Mesendoderm (in vitro differentiated cells): Measurements from ENCODE around the gene CACYBP.

Experiments
- DNase-seq: peaks from one replicate; pipeline ENCODE4 v3.0.0; 2013
- H2AK5ac ChIP-seq: 2 replicates; pipeline ENCODE4 v1.6.1; 2013; ENCODE audit warnings: low read length, inconsistent platforms
- H2BK120ac ChIP-seq: 2 replicates; pipeline ENCODE4 v1.6.1; 2013; ENCODE audit warnings: low read depth, mild to moderate bottlenecking, low read length, moderate library complexity, mixed read lengths
- H2BK15ac ChIP-seq: replicated peaks from 2 replicates; pipeline ENCODE4 v1.6.1; 2013; ENCODE audit warnings: low read depth, mild to moderate bottlenecking, moderate library complexity
- H2BK5ac ChIP-seq: 2 replicates; pipeline ENCODE4 v1.6.1; 2013; ENCODE audit warnings: low read length, inconsistent platforms
- H3K18ac ChIP-seq: 2 replicates; pipeline ENCODE4 v1.6.1; 2013; ENCODE audit warnings: mild to moderate bottlenecking, low read length, mixed read lengths
- H3K23ac ChIP-seq: one replicate; pipeline ENCODE4 v1.6.1; 2013; ENCODE audit warnings: low read length
- H3K27ac ChIP-seq: 2 replicates; pipeline ENCODE4 v1.5.1; 2013; ENCODE audit warnings: low read depth, mild to moderate bottlenecking, inconsistent platforms, low read length, moderate library complexity
- H3K27me3 ChIP-seq: 2 replicates; pipeline ENCODE4 v1.6.1; 2013; ENCODE audit warnings: low read length, control low read depth, mild to moderate bottlenecking, inconsistent platforms; ENCODE audit not compliant: insufficient read depth, poor library complexity
- H3K36me3 ChIP-seq: 2 replicates; pipeline ENCODE4 v1.6.1; 2013; ENCODE audit warnings: low read length, inconsistent platforms; ENCODE audit not compliant: control insufficient read depth, insufficient read depth
- H3K4ac ChIP-seq: one replicate; pipeline ENCODE4 v1.6.1; 2013; ENCODE audit warnings: low read depth, mild to moderate bottlenecking, low read length, moderate library complexity
- H3K4me1 ChIP-seq: 2 replicates; pipeline ENCODE4 v1.6.1; 2013; ENCODE audit warnings: low read depth, low read length, inconsistent platforms; ENCODE audit not compliant: control insufficient read depth
- H3K4me2 ChIP-seq: 2 replicates; pipeline ENCODE4 v1.6.1; 2013; ENCODE audit warnings: low read length
- H3K4me3 ChIP-seq: 2 replicates; pipeline ENCODE4 v1.5.1; 2013; ENCODE audit warnings: mild to moderate bottlenecking, low read length
- H3K56ac ChIP-seq: one replicate; pipeline ENCODE4 v1.6.1; 2013; ENCODE audit warnings: low read length
- H3K79me1 ChIP-seq: 2 replicates; pipeline ENCODE4 v1.6.1; 2013; ENCODE audit warnings: low read length, inconsistent platforms
- H3K79me2 ChIP-seq: 2 replicates; pipeline ENCODE4 v1.6.1; 2013; ENCODE audit warnings: mild to moderate bottlenecking, low read length; ENCODE audit not compliant: control insufficient read depth, insufficient read depth
- H3K9ac ChIP-seq: 2 replicates; pipeline ENCODE4 v1.6.1; 2013; ENCODE audit warnings: low read length, inconsistent platforms
- H4K5ac ChIP-seq: one replicate; pipeline ENCODE4 v1.6.1; 2013; ENCODE audit warnings: low read length
- H4K8ac ChIP-seq: one replicate; pipeline ENCODE4 v1.6.1; 2013; ENCODE audit warnings: low read depth, mild to moderate bottlenecking, control low read depth, low read length, moderate library complexity
- WGBS: extraction: QIAGEN DNeasy Blood & Tissue Kit; methylation state at CpG from one replicate; pipeline ENCODE4 v1.1.7; 2013; ENCODE audit warnings: low lambda C conversion rate, missing lambda C conversion rate; ENCODE audit not compliant: insufficient coverage; ENCODE audit errors: extremely low coverage; 5-methylcytosine and 5-hydroxymethylcytosine counted together

The CACYBP gene

DNA sequence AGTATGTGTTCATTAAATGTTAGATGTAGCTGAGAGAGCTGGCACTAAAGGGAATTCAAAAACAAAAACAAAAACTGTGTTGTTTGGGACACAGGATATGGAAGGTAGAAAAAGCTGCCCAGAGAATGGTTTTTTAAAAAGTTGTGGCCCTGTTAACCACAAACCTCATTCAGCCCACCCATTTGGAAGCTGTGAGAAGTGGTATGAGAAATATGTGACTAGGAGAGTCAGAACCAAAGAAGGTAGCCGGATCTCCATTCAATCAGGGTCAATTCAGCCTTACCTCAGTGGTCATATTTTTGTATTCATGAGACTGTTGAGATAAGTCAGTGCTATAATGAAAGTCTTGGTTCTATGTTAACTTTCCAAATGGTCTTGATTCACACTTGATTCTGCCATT lies 29.8 kb upstream of the CACYBP start:
- no peak overlapping the region for H2AK5ac ChIP-seq
- no peaks in the 10 kb centered on the region for H3K79me1 ChIP-seq
- no peak overlapping the region for H2BK120ac ChIP-seq
- H4K5ac ChIP-seq, result no peak overlapping the region
- no peak for DNase-seq
- no peak overlapping the region for H2BK15ac ChIP-seq
- no peak overlapping the region for H4K8ac ChIP-seq
- H3K9ac ChIP-seq, result no peak overlapping the region
- no peak overlapping the region for H3K4me3 ChIP-seq
- no peak overlapping the region for H3K56ac ChIP-seq
- H2BK5ac ChIP-seq, result no peak overlapping the region
- WGBS, result no CpG with 5 or more reads among the region's 1 CpG
- peaks cover 9% of the 10 kb centered on the region for H3K4me1 ChIP-seq
- H3K4ac ChIP-seq, result no peak overlapping the region
- no peak overlapping the region for H3K23ac ChIP-seq
- H3K27me3 ChIP-seq, result no peaks in the 10 kb centered on the region
- H3K18ac ChIP-seq, result no peak overlapping the region
- H3K4me2 ChIP-seq, result no peak overlapping the region
- H3K36me3 ChIP-seq, result no peaks in the 10 kb centered on the region
- H3K79me2 ChIP-seq, result no peaks in the 10 kb centered on the region
- no peak overlapping the region for H3K27ac ChIP-seq

DNA sequence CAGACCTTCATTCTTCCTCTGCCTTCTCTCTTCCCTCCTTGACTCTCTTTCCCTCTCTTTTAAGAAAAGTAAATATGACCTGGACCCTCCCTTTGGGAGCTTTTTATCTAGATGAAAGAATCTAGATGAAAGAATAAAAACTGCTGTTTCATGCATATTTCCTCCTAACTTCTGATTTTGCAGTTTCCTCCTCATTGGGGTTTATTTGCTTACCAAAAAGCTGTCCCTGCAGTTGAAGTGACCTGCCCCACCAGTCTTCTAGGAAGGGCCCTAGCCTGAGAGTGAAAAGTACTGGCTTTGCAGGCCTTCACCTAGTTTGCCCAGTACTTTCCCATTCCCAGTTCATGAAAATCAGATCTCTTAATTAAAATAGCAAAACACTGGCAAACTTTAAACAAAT lies 28.3 kb upstream of the CACYBP start:
- Histone ChIP-seq H3K79me1 (no peaks in the 10 kb centered on the region), H3K4ac (peak overlapping the region; percentile 91), H2BK15ac (peak overlapping the region; percentile 74), H3K4me1 (peaks cover 6% of the 10 kb centered on the region), H3K4me2 (no peak overlapping the region), H3K9ac (no peak overlapping the region), H3K4me3 (no peak overlapping the region), H2BK120ac (no peak overlapping the region), H3K27me3 (no peaks in the 10 kb centered on the region), H3K36me3 (no peaks in the 10 kb centered on the region), H4K5ac (no peak overlapping the region), H3K56ac (peak overlapping the region; percentile 69), H4K8ac (peak overlapping the region; percentile 86), H3K23ac (no peak overlapping the region), H3K79me2 (no peaks in the 10 kb centered on the region), H2AK5ac (no peak overlapping the region), H2BK5ac (peak overlapping the region; percentile 75), H3K27ac (peak overlapping the region; percentile 86), H3K18ac (peak overlapping the region; percentile 87)
- DNase-seq, result peak; percentile 10

DNA sequence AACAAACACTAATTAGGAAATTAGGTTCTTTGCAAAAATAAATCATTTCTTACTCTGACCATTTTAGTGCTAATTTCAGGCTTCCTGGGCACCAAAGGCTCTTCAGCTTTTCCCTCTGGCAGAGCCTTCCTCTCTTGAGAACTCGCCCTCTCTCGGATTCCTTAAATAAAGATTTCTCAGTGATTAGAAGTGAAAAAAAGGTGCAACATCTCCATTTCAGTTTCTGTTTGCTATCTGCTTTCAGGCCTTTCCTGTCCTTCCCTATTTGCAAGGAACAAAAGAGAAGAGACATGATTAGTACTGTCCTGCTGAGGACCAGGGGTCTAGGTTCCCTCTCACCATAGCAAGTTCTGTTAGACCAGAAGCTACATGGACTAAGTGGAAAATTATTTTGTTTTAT lies 27.8 kb upstream of the CACYBP start:
- Histone ChIP-seq H3K9ac (no peak overlapping the region), H3K4me2 (no peak overlapping the region), H3K27ac (peak overlapping the region; percentile 22), H2AK5ac (no peak overlapping the region), H3K36me3 (no peaks in the 10 kb centered on the region), H3K79me1 (no peaks in the 10 kb centered on the region), H3K18ac (no peak overlapping the region), H4K8ac (no peak overlapping the region), H3K4ac (no peak overlapping the region), H2BK15ac (no peak overlapping the region), H2BK5ac (no peak overlapping the region), H3K79me2 (no peaks in the 10 kb centered on the region), H2BK120ac (no peak overlapping the region), H4K5ac (no peak overlapping the region), H3K4me3 (no peak overlapping the region), H3K27me3 (no peaks in the 10 kb centered on the region), H3K56ac (no peak overlapping the region), H3K4me1 (peaks cover 6% of the 10 kb centered on the region), H3K23ac (no peak overlapping the region)
- no CpG with 5 or more reads among the region's 2 CpGs for WGBS
- DNase-seq, result peak; percentile 83

DNA sequence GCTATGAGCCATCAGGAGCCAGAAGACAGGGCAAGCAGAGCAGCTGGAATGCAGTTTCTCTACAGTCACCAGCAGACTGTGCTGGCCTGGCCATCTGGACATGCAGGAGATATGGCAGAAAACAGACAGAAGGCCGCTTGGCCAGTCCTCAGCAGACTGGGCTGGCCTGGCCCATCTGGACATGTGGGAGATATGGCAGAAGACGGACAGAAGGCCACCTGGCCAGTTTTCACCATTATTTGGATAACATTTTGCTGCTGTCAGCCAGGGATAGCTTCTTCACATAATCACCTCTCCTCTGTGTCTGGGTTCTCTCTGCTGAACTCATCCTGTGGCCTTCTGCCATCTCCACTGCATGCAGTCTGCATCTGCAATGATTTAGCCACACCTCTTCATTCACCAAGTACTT lies 25.0 kb upstream of the CACYBP start:
- DNase-seq, result no peak

DNA sequence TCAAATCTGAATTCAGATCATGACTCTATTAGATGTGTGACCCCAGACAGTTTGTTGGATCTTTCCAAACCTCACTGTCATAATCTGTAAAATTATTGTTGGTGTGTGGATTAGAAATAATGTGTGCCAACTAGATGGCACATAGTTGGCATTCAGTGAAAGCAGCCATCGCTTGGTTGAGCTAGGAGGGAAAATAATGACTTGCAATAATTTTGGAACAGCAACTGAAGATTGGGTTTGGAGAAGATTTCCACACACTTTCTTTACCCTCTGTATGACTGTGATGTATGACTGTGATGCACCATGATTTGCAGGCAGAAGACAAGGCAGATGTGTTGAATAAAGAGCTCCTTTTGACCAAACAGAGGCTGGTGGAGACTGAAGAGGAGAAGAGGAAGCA lies 24.0 kb upstream of the CACYBP start:
- no peak overlapping the region for H3K56ac ChIP-seq
- DNase-seq, result no peak
- WGBS, result no CpG with 5 or more reads among the region's 1 CpG

More for the DNA sequence above, 25.0 kb upstream of the CACYBP start:
- Histone ChIP-seq H3K36me3 (no peaks in the 10 kb centered on the region), H3K79me1 (no peaks in the 10 kb centered on the region), H2AK5ac (no peak overlapping the region), H3K23ac (no peak overlapping the region), H3K18ac (no peak overlapping the region), H2BK15ac (no peak overlapping the region), H4K8ac (no peak overlapping the region), H3K4me2 (no peak overlapping the region), H4K5ac (no peak overlapping the region), H3K27ac (no peak overlapping the region), H3K56ac (no peak overlapping the region), H3K9ac (no peak overlapping the region), H2BK5ac (no peak overlapping the region), H3K4me1 (peaks cover 10% of the 10 kb centered on the region), H3K4me3 (no peak overlapping the region), H3K4ac (no peak overlapping the region), H3K79me2 (no peaks in the 10 kb centered on the region), H3K27me3 (no peaks in the 10 kb centered on the region), H2BK120ac (no peak overlapping the region)
- WGBS, result no CpG with 5 or more reads among the region's 2 CpGs

DNA sequence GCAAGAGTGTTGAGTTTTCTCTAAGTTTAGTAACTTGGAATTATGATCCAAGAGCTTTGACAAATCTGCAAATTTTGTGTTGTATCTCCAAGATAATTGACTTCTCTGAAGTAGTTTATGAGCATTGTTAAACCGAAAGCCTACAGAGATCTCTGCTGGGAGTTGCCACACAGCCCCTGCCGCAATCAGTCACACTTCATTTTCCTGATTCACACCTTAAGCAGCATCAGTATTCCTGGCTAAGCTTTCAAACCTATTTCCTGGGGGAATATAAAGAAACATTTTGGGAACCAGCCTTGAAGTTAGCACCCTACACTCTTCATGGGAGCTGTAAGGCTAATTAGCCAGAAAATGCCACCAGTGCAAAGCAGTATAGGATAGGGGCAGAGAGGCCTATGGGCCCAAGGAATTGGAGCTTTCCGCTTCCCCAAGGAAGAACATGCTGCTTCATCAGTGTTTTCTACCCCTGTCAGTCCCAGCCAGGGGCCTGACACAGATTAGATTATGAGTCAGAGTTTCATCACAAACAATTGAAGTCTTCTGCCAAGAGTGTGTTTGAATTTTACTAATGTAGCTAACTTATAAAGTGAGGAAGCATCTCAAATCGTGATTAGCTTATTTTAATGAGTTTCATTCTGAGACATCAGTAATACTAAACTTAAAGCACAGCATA lies 23.2 kb upstream of the CACYBP start:
- Histone ChIP-seq H4K5ac (no peak overlapping the region), H3K4ac (peak overlapping the region; percentile 16), H2BK120ac (no peak overlapping the region), H3K4me3 (no peak overlapping the region), H3K4me1 (peaks cover 7% of the 10 kb centered on the region), H3K4me2 (no peak overlapping the region), H3K9ac (no peak overlapping the region), H3K27me3 (no peaks in the 10 kb centered on the region), H3K23ac (no peak overlapping the region), H3K56ac (no peak overlapping the region), H3K18ac (peak overlapping the region; percentile 94), H2BK5ac (no peak overlapping the region), H2BK15ac (no peak overlapping the region), H3K36me3 (no peaks in the 10 kb centered on the region), H3K79me2 (no peaks in the 10 kb centered on the region), H3K79me1 (no peaks in the 10 kb centered on the region), H2AK5ac (no peak overlapping the region), H3K27ac (peak overlapping the region; percentile 68), H4K8ac (no peak overlapping the region)
- WGBS, result no CpG with 5 or more reads among the region's 4 CpGs
- DNase-seq, result peak; percentile 88

More for the DNA sequence above, 24.0 kb upstream of the CACYBP start:
- no peak overlapping the region for H2BK5ac ChIP-seq
- no peak overlapping the region for H2BK15ac ChIP-seq
- no peaks in the 10 kb centered on the region for H3K79me1 ChIP-seq
- peak overlapping the region; percentile 64 for H3K18ac ChIP-seq
- no peaks in the 10 kb centered on the region for H3K79me2 ChIP-seq
- peaks cover 10% of the 10 kb centered on the region for H3K4me1 ChIP-seq
- no peak overlapping the region for H2AK5ac ChIP-seq
- H3K23ac ChIP-seq, result no peak overlapping the region
- H4K8ac ChIP-seq, result no peak overlapping the region
- no peak overlapping the region for H2BK120ac ChIP-seq
- H4K5ac ChIP-seq, result no peak overlapping the region
- no peak overlapping the region for H3K9ac ChIP-seq
- H3K4me2 ChIP-seq, result no peak overlapping the region
- no peak overlapping the region for H3K27ac ChIP-seq
- H3K4me3 ChIP-seq, result no peak overlapping the region
- H3K36me3 ChIP-seq, result no peaks in the 10 kb centered on the region
- no peak overlapping the region for H3K4ac ChIP-seq
- no peaks in the 10 kb centered on the region for H3K27me3 ChIP-seq
